Osteoblast (primary cell): ENCODE data around the gene TRIM67. TPM values are rescaled to one million over a fixed set of nuclear protein-coding genes. Genes with fewer than 3 reads are reported as not detected.
A peak's percentile ranks its signal among the peaks of the same experiment; 100 is the strongest.

Experiments used
- DNase-seq: peaks from one replicate; pipeline ENCODE4 v3.0.0; 2011; ENCODE audit warnings: low spot score, mixed read lengths; ENCODE audit not compliant: insufficient read length; ENCODE audit errors: missing footprints
- H2AFZ ChIP-seq: 2 replicates; pipeline ENCODE4 v1.6.0; 2011; ENCODE audit warnings: mild to moderate bottlenecking, low read length
- H3K27ac ChIP-seq: 2 replicates; pipeline ENCODE4 v1.5.1; 2011; ENCODE audit warnings: mild to moderate bottlenecking, low read depth, low read length, moderate library complexity
- H3K27me3 ChIP-seq: 2 replicates; pipeline ENCODE4 v1.6.0; 2012; ENCODE audit warnings: mild to moderate bottlenecking, control low read depth, inconsistent platforms, low read length, moderate library complexity; ENCODE audit not compliant: insufficient read depth
- H3K36me3 ChIP-seq: 2 replicates; pipeline ENCODE4 v1.5.1; 2011; ENCODE audit warnings: mild to moderate bottlenecking, low read length, control low read depth, moderate library complexity; ENCODE audit not compliant: insufficient read depth
- H3K4me1 ChIP-seq: 2 replicates; pipeline ENCODE4 v1.5.1; 2011; ENCODE audit warnings: mild to moderate bottlenecking, low read length, control low read depth, moderate library complexity; ENCODE audit not compliant: insufficient read depth
- H3K4me2 ChIP-seq: 2 replicates; pipeline ENCODE4 v1.6.0; 2011; ENCODE audit warnings: mild to moderate bottlenecking, low read length; ENCODE audit not compliant: insufficient read depth
- H3K4me3 ChIP-seq: fragments of 200-600 bp; sonication (generic); 3 replicates; pipeline ENCODE4 v1.5.1; 2012; ENCODE audit warnings: mild to moderate bottlenecking, low read length, inconsistent platforms; ENCODE audit not compliant: insufficient read depth
- H3K79me2 ChIP-seq: 2 replicates; pipeline ENCODE4 v1.6.0; 2012; ENCODE audit warnings: mild to moderate bottlenecking, low read length, control low read depth, inconsistent platforms; ENCODE audit not compliant: insufficient read depth
- H3K9me3 ChIP-seq: 2 replicates; pipeline ENCODE4 v1.5.1; 2011; ENCODE audit warnings: low read depth, low read length, control low read depth
- H4K20me1 ChIP-seq: 2 replicates; pipeline ENCODE4 v1.6.0; 2012; ENCODE audit warnings: mild to moderate bottlenecking, low read length, control low read depth; ENCODE audit not compliant: insufficient read depth
- total RNA-seq: library from RNA; depleted of rRNA; stranded (reverse); fragments of >200 nt; gene quantifications from 2 replicates; pipeline ENCODE4 v1.2.3, GENCODE V29; 2012
- TF ChIP-seq, protein P1 (sequence below): IDR thresholded peaks from 2 replicates; pipeline ENCODE4 v1.5.1; 2011; ENCODE audit warnings: mild to moderate bottlenecking, low read depth, low read length, moderate library complexity; ENCODE audit errors: extremely low read depth

Gene TRIM67
- total RNA-seq, result 0.29 and 0.36 TPM in 2 replicates

DNA sequence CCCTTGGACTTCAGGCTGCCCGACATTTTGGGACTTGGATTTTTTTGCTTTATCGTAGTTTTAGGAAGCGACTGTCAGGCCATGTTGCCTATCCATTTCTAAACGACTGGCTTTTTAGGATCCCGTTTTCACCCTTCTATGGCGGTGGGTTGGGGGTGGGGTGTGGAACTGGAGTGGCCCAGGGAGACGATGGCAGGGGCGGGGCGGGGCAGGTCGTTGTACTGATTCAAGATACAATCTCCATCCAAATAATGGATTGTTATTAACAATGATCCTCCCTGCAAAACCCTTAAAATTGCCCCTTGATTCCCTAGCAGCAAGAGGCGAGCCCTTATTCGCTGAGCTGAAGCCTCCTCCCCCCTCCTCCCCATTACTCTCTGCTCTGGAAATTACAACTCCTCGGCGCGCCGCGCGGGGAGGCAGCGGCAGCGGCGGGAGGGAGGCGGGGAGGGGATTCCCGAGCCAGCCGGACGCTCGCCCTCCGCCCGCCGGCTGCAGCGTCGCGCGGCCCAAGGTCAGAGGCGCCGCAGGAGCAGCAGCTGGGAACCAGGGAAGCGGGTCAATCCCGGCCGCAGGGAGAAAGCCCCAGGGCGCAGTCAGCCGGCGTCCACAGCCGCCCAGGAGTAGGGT is at the start of gene TRIM67:
Gene TRIM67 (plus strand): TSS at position 392 of the 630 bp plus-strand sequence. CDS start 912 bp downstream, outside the sequence.
- TF ChIP-seq, protein P1, sequence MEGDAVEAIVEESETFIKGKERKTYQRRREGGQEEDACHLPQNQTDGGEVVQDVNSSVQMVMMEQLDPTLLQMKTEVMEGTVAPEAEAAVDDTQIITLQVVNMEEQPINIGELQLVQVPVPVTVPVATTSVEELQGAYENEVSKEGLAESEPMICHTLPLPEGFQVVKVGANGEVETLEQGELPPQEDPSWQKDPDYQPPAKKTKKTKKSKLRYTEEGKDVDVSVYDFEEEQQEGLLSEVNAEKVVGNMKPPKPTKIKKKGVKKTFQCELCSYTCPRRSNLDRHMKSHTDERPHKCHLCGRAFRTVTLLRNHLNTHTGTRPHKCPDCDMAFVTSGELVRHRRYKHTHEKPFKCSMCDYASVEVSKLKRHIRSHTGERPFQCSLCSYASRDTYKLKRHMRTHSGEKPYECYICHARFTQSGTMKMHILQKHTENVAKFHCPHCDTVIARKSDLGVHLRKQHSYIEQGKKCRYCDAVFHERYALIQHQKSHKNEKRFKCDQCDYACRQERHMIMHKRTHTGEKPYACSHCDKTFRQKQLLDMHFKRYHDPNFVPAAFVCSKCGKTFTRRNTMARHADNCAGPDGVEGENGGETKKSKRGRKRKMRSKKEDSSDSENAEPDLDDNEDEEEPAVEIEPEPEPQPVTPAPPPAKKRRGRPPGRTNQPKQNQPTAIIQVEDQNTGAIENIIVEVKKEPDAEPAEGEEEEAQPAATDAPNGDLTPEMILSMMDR, result no peak
- peak within 1 kb of the TSS; percentile 49 for H3K4me3 ChIP-seq

DNA sequence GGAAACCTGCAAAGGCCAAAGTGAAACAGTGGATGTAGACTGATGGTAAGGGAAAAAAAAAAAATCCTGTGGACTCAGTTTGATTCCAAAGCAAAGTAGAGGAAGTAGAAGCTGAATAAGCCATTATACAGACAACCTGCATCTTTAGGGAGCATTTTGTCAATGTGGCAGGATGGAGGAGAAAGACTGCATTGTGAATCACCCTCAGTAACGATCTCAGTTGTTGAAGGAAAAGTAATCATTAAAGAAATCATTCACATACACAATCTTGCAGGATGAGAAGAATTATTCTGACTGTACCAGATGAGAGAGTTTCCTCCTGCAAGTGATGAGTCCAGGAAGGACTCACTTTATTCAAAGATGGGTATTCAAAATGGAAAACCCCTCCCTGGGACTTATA is 45.1 kb upstream of the TRIM67 start:
- H3K27me3 ChIP-seq, result no peaks in the 10 kb centered on the region
- no peak for DNase-seq
- H3K36me3 ChIP-seq, result no peaks in the 10 kb centered on the region
- no peaks in the 10 kb centered on the region for H3K79me2 ChIP-seq
- H3K9me3 ChIP-seq, result no peaks in the 10 kb centered on the region
- no peak overlapping the region for H2AFZ ChIP-seq
- H3K27ac ChIP-seq, result no peak overlapping the region
- no peaks in the 10 kb centered on the region for H3K4me1 ChIP-seq
- TF ChIP-seq, protein P1, result no peak
- no peak overlapping the region for H3K4me3 ChIP-seq
- H3K4me2 ChIP-seq, result no peak overlapping the region
- H4K20me1 ChIP-seq, result no peaks in the 10 kb centered on the region

More for the DNA sequence above, at the start of gene TRIM67:
- Histone ChIP-seq H3K27ac (no peak within 1 kb of the TSS), H3K9me3 (no peaks in the 10 kb centered on the region), H3K4me2 (peak within 1 kb of the TSS; percentile 57), H3K27me3 (peaks cover 49% of the 10 kb centered on the region), H3K36me3 (no peaks in the 10 kb centered on the region), H3K4me1 (peaks cover 4% of the 10 kb centered on the region), H4K20me1 (no peaks in the 10 kb centered on the region), H2AFZ (no peak within 1 kb of the TSS), H3K79me2 (no peaks in the 10 kb centered on the region)
- peak; percentile 76 for DNase-seq

GRCh38 chr1:231118704-231119453 is 43.0 kb upstream of the TRIM67 start:
- H4K20me1 ChIP-seq, result no peaks in the 10 kb centered on the region
- H3K4me1 ChIP-seq, result no peaks in the 10 kb centered on the region
- H3K4me3 ChIP-seq, result no peak overlapping the region
- H2AFZ ChIP-seq, result no peak overlapping the region
- H3K27me3 ChIP-seq, result no peaks in the 10 kb centered on the region
- H3K27ac ChIP-seq, result no peak overlapping the region
- TF ChIP-seq, protein P1, result no peak
- no peak overlapping the region for H3K4me2 ChIP-seq
- no peaks in the 10 kb centered on the region for H3K36me3 ChIP-seq
- H3K79me2 ChIP-seq, result no peaks in the 10 kb centered on the region
- H3K9me3 ChIP-seq, result no peaks in the 10 kb centered on the region
- DNase-seq, result no peak

GRCh38 chr1:231121533-231121932 is 40.3 kb upstream of the TRIM67 start:
- TF ChIP-seq, protein P1, result no peak
- no peaks in the 10 kb centered on the region for H3K36me3 ChIP-seq
- DNase-seq, result no peak
- H2AFZ ChIP-seq, result no peak overlapping the region
- H3K79me2 ChIP-seq, result no peaks in the 10 kb centered on the region
- H3K4me3 ChIP-seq, result no peak overlapping the region
- H3K27ac ChIP-seq, result no peak overlapping the region
- no peaks in the 10 kb centered on the region for H3K9me3 ChIP-seq
- H3K4me1 ChIP-seq, result no peaks in the 10 kb centered on the region
- H4K20me1 ChIP-seq, result no peaks in the 10 kb centered on the region
- no peaks in the 10 kb centered on the region for H3K27me3 ChIP-seq
- H3K4me2 ChIP-seq, result no peak overlapping the region
